Vein endothelial cell (primary cell): ENCODE measurements around the gene TFEC. TPM values are rescaled to one million over a fixed set of nuclear protein-coding genes. Genes with fewer than 3 reads are reported as not detected.

ENCODE experiments used
- total RNA-seq: library from RNA; depleted of rRNA; stranded (reverse); fragments of >200 nt; gene quantifications from 2 replicates; pipeline ENCODE4 v1.2.3, GENCODE V29; 2012

TFEC gene
- 22.2 and 38.5 TPM in 2 replicates for total RNA-seq

GRCh38 chr7:116030651-116031276, at the start of gene TFEC:
TSS of gene TFEC (minus strand) at chr7:116030763. CDS start at chr7:115984441, 46,322 bp downstream.

Other genes starting within 250 kb of the TFEC start
- gene TES, start 179.8 kb upstream of the TFEC start, total RNA-seq, result 95.1 and 102 TPM in 2 replicates